Brain microvascular endothelial cell (primary cell): Measurements from ENCODE around the gene DLG2.

Source experiments
- DNase-seq: peaks from one replicate; pipeline ENCODE4 v3.0.0-alpha.2; 2020
- H3K27ac ChIP-seq: fragments of 250-450 bp; sonication (Bioruptor Pico); 2 replicates; pipeline ENCODE4 v1.5.1; 2020; ENCODE audit warnings: mild to moderate bottlenecking, moderate library complexity
- H3K27me3 ChIP-seq: fragments of 250-450 bp; sonication (Bioruptor Pico); replicated peaks from 2 replicates; pipeline ENCODE4 v1.5.1; 2020; ENCODE audit warnings: mild to moderate bottlenecking
- H3K36me3 ChIP-seq: fragments of 250-450 bp; sonication (Bioruptor Pico); replicated peaks from 2 replicates; pipeline ENCODE4 v1.5.1; 2020; ENCODE audit warnings: mild to moderate bottlenecking
- H3K4me3 ChIP-seq: 2 replicates; pipeline ENCODE4 v1.5.1; 2011; ENCODE audit warnings: low read depth, mild to moderate bottlenecking, control low read depth, low read length, moderate library complexity
- in situ Hi-C: cut with HindIII; loops from 2 replicates; pipeline ENCODE4 v1.10.0; 2017; ENCODE audit warnings: low sequenced_read_pairs, low pct_ligation_motif_present
- TF ChIP-seq, protein P1 (sequence below): IDR thresholded peaks from 2 replicates; pipeline ENCODE4 v1.5.1; 2011; ENCODE audit warnings: low read depth, mild to moderate bottlenecking, moderate library complexity, low read length, control low read depth, inconsistent platforms; ENCODE audit errors: missing control alignments

The DLG2 gene

DNA sequence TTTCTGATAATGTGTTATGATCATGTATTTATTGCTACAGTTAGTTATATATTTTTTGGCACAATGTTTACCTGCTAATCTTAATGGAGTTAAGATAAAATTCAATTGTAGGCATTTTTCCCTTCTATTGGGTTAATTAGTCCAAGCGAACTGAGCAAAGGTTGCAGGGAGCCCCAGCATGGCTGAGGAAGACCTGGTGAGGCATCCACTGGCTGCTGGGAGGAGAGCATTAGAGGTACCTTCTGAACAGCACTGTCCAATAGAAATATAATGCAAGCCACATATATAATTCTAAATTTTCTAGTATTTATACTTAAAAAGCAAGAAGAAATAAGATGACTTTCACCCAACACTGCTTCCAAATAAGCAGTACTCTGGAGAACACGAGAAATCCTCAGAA, 19.9 kb upstream of the DLG2 start:
- H3K27me3 ChIP-seq, result no peaks in the 10 kb centered on the region
- in situ Hi-C loops, result no loop called here
- no peak overlapping the region for H3K27ac ChIP-seq
- H3K36me3 ChIP-seq, result no peaks in the 10 kb centered on the region
- DNase-seq, result no peak
- H3K4me3 ChIP-seq, result peak overlapping the region; percentile 91
- TF ChIP-seq, protein P1, sequence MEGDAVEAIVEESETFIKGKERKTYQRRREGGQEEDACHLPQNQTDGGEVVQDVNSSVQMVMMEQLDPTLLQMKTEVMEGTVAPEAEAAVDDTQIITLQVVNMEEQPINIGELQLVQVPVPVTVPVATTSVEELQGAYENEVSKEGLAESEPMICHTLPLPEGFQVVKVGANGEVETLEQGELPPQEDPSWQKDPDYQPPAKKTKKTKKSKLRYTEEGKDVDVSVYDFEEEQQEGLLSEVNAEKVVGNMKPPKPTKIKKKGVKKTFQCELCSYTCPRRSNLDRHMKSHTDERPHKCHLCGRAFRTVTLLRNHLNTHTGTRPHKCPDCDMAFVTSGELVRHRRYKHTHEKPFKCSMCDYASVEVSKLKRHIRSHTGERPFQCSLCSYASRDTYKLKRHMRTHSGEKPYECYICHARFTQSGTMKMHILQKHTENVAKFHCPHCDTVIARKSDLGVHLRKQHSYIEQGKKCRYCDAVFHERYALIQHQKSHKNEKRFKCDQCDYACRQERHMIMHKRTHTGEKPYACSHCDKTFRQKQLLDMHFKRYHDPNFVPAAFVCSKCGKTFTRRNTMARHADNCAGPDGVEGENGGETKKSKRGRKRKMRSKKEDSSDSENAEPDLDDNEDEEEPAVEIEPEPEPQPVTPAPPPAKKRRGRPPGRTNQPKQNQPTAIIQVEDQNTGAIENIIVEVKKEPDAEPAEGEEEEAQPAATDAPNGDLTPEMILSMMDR, result no peak

DNA sequence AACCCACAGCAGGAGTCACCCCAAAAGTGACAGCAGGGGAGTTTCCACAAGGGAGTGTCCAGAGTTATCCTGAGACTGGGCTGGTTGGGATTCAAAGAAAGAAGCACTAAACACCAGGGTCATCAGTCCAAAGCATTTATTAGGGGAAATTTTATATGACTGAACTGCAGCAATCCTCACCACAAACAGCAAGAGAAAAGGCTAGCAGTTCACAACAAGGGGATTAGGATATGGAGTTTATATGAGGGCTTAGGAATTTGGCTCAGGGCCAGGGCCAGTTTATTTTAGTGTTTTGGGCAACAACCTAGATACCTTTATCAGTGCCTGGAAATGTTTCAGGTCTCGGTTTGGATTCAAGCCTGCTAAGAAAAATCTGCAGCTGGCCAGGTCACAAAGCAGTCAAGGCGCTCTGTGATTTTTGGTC, 16.1 kb upstream of the DLG2 start:
- TF ChIP-seq, protein P1, result no peak
- no peaks in the 10 kb centered on the region for H3K27me3 ChIP-seq
- H3K27ac ChIP-seq, result no peak overlapping the region
- no peak overlapping the region for H3K4me3 ChIP-seq
- no peaks in the 10 kb centered on the region for H3K36me3 ChIP-seq
- in situ Hi-C loops, result no loop called here
- DNase-seq, result no peak

DNA sequence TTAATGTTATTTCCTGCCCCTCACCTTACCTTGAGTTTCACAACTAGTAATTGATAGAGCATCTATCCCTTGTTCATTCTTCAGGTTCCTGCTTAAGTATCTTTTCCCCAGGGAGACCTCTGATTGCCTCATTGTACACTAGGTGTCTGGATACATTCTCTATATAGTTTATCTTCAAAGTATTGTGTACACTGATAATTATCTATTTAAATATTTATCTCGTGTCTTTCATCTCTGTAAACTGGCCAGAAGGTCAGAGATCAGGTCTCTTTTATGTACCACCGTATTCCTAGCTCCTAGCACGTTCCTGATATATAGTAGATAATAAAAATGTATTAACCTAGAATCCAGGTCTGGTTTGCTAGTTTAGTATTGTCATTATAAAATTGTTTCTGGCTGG, 7.6 kb upstream of the DLG2 start:
- Histone ChIP-seq H3K36me3 (peaks cover 10% of the 10 kb centered on the region), H3K27me3 (no peaks in the 10 kb centered on the region), H3K4me3 (no peak overlapping the region), H3K27ac (no peak overlapping the region)
- in situ Hi-C loops, result no loop called here
- DNase-seq, result no peak
- TF ChIP-seq, protein P1, result no peak

DNA sequence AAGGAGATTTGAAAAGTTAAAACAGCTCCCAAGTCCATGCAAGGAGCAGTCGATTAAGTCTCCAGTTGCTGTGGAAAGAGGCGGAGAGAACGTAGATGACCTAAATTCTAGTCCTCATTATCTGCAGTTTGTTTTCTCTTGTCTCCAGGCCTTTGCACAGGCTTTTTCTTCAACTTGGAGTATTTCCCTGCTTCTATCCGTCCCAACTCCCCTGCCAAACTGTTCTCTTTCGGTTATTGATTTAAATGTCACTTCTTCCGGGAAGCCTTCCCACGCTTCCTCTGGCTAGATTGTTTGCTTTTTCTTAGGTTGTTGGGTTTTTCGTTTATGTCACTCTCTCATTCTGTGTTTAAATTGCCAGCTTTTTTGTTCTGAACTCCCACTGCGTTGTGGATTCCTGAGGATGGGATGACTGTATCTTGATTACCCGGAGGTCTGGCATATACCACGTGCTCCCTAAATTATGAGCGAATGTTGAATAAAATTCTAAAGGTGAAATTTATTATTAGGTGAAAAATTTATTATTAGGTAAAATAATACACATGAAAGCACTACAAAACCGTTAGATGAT, 1.7 kb upstream of the DLG2 start:
- H3K27ac ChIP-seq, result peak overlapping the region; percentile 52
- TF ChIP-seq, protein P1, result no peak
- no peaks in the 10 kb centered on the region for H3K36me3 ChIP-seq
- in situ Hi-C loops, result no loop called here
- no peaks in the 10 kb centered on the region for H3K27me3 ChIP-seq
- peak overlapping the region; percentile 87 for H3K4me3 ChIP-seq
- DNase-seq, result no peak

DNA sequence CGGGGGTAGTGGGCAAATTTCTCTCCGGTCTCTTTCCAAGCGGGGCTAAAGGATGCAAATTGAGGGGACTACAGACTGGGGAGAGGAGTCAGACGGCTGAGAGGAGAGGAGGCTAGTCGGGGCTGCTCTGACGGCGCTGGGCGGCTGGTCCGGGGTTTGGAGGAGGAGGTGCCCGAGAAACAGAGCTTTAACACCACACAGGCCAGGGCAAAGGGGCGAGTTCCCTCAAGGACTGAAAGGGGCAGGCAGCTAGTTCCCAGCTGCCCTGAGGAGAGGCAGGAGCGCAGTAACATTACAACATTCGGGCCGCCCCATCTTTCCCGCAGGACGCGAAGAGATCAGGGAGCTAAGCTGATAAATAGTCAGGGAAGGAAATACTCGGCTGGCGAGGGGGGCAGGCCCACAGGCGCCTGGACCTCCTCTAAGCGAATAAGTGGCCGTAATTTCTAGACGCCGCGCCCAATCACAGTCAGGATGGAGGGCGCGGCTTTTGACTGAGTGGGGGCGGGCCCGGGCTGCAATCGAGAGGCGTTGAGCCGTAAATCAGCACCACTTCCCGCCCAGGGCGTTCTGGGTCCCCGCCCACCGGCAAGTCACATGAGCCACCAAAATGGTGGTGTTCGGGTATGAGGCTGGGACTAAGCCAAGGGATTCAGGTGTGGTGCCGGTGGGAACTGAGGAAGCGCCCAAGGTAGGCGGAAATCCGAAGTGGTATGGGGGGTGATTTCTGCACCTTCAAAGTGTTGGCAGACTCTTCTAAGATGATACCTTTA, 1.0 kb upstream of the DLG2 start, which contains the start of gene TMEM126B:
TMEM126B (plus strand) TSS at position 596 of the 773 bp plus-strand sequence; CDS start at position 611, 15 bp downstream.
- Histone ChIP-seq H3K27ac (peak within 1 kb of the TSS; percentile 52), H3K4me3 (peak within 1 kb of the TSS; percentile 87), H3K36me3 (no peaks in the 10 kb centered on the region), H3K27me3 (no peaks in the 10 kb centered on the region)
- TF ChIP-seq, protein P1, result no peak
- in situ Hi-C loops, result no loop called here
- peak; percentile 98 for DNase-seq
